ENCODE data around the gene KLK5.

DNA sequence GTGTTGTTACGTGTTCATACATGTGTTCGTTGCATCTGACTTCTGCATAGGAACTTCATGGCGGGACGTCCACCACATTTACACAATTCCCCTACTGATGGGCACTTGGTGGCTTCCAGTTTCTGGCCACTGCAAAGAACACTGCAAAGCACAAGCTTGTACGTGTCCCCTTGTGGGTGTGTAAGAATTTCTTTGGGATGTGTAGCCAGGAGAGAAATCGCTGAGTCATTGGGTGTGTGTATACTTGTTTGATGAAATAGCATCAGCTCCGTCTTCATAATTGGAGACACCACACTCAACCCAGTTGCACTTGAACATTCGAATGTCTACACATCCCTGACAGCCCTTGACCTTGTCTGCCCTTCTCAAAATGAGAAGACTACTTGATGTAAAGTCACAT is 19.2 kb downstream of the KLK5 start:
- TF ChIP-seq POLR2AphosphoS5 (IDR thresholded peaks at IDR 0.05; ENCODE audit: borderline replicate concordance, low read depth, low read length) (no peak), EZH2 (IDR thresholded peaks at IDR 0.05) (no peak), FOXP2 (optimal IDR thresholded peaks at IDR 0.05; ENCODE audit: control extremely low read depth, extremely low read length, insufficient read depth) (no peak)
